ENCODE data around the gene SMOC1.

The SMOC1 gene

DNA sequence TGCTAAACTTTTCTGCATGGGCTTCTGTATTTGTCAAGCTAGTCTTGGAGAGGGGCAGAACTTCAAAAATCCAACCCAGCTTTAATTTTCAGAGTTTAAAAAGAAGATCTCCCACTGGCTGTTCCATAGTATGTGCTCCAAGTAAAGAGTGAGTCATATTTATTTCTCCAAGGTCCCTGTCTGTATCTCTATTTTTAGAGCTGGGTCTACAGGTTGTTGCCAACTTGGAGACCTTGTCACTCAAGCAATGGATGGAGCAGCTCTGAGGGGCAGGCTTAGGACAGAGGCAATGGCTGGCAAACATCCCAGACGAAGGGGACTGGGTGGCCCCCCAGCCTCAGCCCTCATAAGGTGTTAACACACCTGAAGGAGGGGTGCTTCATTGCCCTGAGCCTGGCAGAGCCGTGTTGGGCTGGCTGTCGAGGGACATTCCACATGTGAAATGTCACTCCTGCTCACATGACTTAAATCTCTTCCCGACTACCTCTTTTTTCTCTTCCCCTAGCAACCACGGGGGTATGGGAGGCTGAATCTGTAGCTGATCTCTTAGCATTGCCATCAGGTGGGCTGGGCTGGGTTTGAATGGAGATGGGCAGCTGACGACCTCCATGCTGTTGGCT, 103.1 kb downstream of the SMOC1 start:
- no CpG with 5 or more reads among the region's 6 CpGs for WGBS, 2 donors (ENCODE audit: extremely low coverage in 2 of 2, insufficient read length in 2 of 2, insufficient replicate concordance in 1 of 2)

DNA sequence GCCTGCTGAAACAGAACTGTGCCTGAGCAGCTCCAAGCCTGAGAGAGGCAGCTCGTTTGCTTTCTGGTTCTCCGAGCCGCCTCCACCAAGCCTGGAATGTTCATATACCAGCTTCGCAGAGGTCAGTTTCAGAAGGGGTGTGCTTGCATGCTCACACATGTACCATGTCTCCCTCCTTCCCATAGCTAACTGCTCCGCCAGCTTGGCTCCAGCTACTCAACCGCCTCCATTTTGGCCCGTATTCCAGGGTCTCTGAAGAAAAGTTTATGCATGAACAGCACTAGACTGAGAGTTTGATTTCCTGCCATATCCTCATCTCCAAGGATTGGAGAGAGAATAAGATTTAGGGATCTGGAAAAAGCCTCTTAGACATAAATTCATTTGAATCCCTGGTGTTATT, 103.7 kb downstream of the SMOC1 start:
- no peak for DNase-seq (ENCODE audit: low spot score)
- WGBS, 2 donors (ENCODE audit: extremely low coverage in 2 of 2, insufficient read length in 2 of 2, insufficient replicate concordance in 1 of 2): no CpG with 5 or more reads among the region's 7 CpGs
- no peak overlapping the region for H2BK15ac ChIP-seq (ENCODE audit: low read length)
- no peak overlapping the region for H4K91ac ChIP-seq (ENCODE audit: low read depth, low read length, poor library complexity)
- H4K8ac ChIP-seq (ENCODE audit: low read depth, low read length): no peak overlapping the region
- no peaks in the 10 kb centered on the region for H3K27me3 ChIP-seq (ENCODE audit: control insufficient read depth in 3 of 3, insufficient read depth in 3 of 3, low read depth in 1 of 3, low read length in 3 of 3)
- H3K9me3 ChIP-seq (replicated peaks in 1 of 2; ENCODE audit: control insufficient read depth in 2 of 2, insufficient read depth in 1 of 2, low read depth in 1 of 2, low read length in 2 of 2): peaks cover 0 to 16% of the 10 kb centered on the region in 2 donors
- peak overlapping the region; percentile 30 for H2BK5ac ChIP-seq (ENCODE audit: low read length)
- no peak overlapping the region for H2BK120ac ChIP-seq (ENCODE audit: low read depth, low read length)
- H2BK12ac ChIP-seq (ENCODE audit: low read length): no peak overlapping the region
- H2AFZ ChIP-seq (ENCODE audit: low read length): no peak overlapping the region
- peaks cover 13 to 42% of the 10 kb centered on the region in 2 donors for H3K4me1 ChIP-seq (ENCODE audit: control insufficient read depth in 2 of 2, insufficient read depth in 1 of 2, low read depth in 1 of 2, low read length in 2 of 2)
- no peak overlapping the region for H3K4me2 ChIP-seq (ENCODE audit: insufficient read depth, low read length, poor library complexity, severe bottlenecking)
- H3K18ac ChIP-seq (ENCODE audit: low read length): peak overlapping the region; percentile 5
- peak overlapping the region; percentile 58 for H2AK5ac ChIP-seq (ENCODE audit: low read depth, low read length)
- peak overlapping the region; percentile 1 for H3K27ac ChIP-seq (replicated peaks; ENCODE audit: low read length)
- H3K14ac ChIP-seq (ENCODE audit: low read length): no peak overlapping the region
- no peak overlapping the region for H3K4ac ChIP-seq (ENCODE audit: low read length)
- H3K23ac ChIP-seq (ENCODE audit: low read depth, low read length, poor library complexity): no peak overlapping the region
- H3K4me3 ChIP-seq (ENCODE audit: low read length in 2 of 2): no peak overlapping the region
- H3K9ac ChIP-seq (ENCODE audit: low read depth, low read length, poor library complexity): no peak overlapping the region
- H3K79me1 ChIP-seq (ENCODE audit: low read depth, low read length): peaks cover 2% of the 10 kb centered on the region
- peaks cover 29 to 72% of the 10 kb centered on the region in 2 donors for H3K36me3 ChIP-seq (replicated peaks in 1 of 2; ENCODE audit: control insufficient read depth in 2 of 2, insufficient read depth in 2 of 2, low read length in 2 of 2)

More for the DNA sequence above, 103.1 kb downstream of the SMOC1 start:
- DNase-seq (ENCODE audit: low spot score): no peak
- Histone ChIP-seq H3K18ac (ENCODE audit: low read length) (peak overlapping the region; percentile 66), H3K4me3 (ENCODE audit: low read length in 2 of 2) (no peak overlapping the region), H3K4me2 (ENCODE audit: insufficient read depth, low read length, poor library complexity, severe bottlenecking) (no peak overlapping the region), H3K23ac (ENCODE audit: low read depth, low read length, poor library complexity) (no peak overlapping the region), H3K27ac (replicated peaks; ENCODE audit: low read length) (peak overlapping the region; percentile 1), H4K8ac (ENCODE audit: low read depth, low read length) (no peak overlapping the region), H2BK120ac (ENCODE audit: low read depth, low read length) (no peak overlapping the region), H2BK15ac (ENCODE audit: low read length) (no peak overlapping the region), H3K79me1 (ENCODE audit: low read depth, low read length) (peaks cover 2% of the 10 kb centered on the region), H4K91ac (ENCODE audit: low read depth, low read length, poor library complexity) (no peak overlapping the region), H2AFZ (ENCODE audit: low read length) (no peak overlapping the region), H3K4ac (ENCODE audit: low read length) (no peak overlapping the region), H3K36me3 (replicated peaks in 1 of 2; ENCODE audit: control insufficient read depth in 2 of 2, insufficient read depth in 2 of 2, low read length in 2 of 2) (peaks cover 31 to 77% of the 10 kb centered on the region in 2 donors), H3K14ac (ENCODE audit: low read length) (no peak overlapping the region), H3K27me3 (ENCODE audit: control insufficient read depth in 3 of 3, insufficient read depth in 3 of 3, low read depth in 1 of 3, low read length in 3 of 3) (no peaks in the 10 kb centered on the region), H3K9me3 (replicated peaks in 1 of 2; ENCODE audit: control insufficient read depth in 2 of 2, insufficient read depth in 1 of 2, low read depth in 1 of 2, low read length in 2 of 2) (peaks cover 0 to 16% of the 10 kb centered on the region in 2 donors), H3K4me1 (ENCODE audit: control insufficient read depth in 2 of 2, insufficient read depth in 1 of 2, low read depth in 1 of 2, low read length in 2 of 2) (peaks cover 12 to 42% of the 10 kb centered on the region in 2 donors), H3K9ac (ENCODE audit: low read depth, low read length, poor library complexity) (no peak overlapping the region), H2AK5ac (ENCODE audit: low read depth, low read length) (peak overlapping the region; percentile 58), H2BK5ac (ENCODE audit: low read length) (peak overlapping the region; percentile 30), H2BK12ac (ENCODE audit: low read length) (no peak overlapping the region)

DNA sequence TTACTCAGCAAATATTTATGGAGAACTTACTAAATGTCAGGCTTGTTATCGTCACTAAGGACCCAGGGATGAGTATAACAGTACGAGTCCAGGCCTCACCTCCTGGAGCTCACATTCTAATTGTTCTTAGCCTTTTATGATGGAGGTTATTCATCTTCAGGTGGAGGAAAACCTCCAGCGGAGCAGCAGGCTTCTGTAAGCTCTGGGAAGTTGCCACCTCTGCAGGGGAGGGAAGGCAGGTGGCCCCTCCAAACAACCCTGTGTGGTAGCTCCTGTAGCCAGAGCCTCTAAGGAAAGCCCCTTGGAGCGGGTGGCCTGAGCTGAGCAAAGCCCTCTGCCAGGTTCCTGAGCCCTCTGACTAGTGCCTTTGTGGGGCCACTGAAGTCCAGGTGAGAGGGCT, 104.1 kb downstream of the SMOC1 start:
- H3K4me3 ChIP-seq (ENCODE audit: low read length in 2 of 2): peak overlapping the region in 1 of 2 donors; percentile 20
- peak overlapping the region; percentile 4 for H3K27ac ChIP-seq (replicated peaks; ENCODE audit: low read length)
- no peak overlapping the region for H4K91ac ChIP-seq (ENCODE audit: low read depth, low read length, poor library complexity)
- H2BK12ac ChIP-seq (ENCODE audit: low read length): no peak overlapping the region
- H3K79me1 ChIP-seq (ENCODE audit: low read depth, low read length): peaks cover 2% of the 10 kb centered on the region
- peak overlapping the region; percentile 50 for H3K18ac ChIP-seq (ENCODE audit: low read length)
- no peak overlapping the region for H3K9ac ChIP-seq (ENCODE audit: low read depth, low read length, poor library complexity)
- no peaks in the 10 kb centered on the region for H3K27me3 ChIP-seq (ENCODE audit: control insufficient read depth in 3 of 3, insufficient read depth in 3 of 3, low read depth in 1 of 3, low read length in 3 of 3)
- H2BK5ac ChIP-seq (ENCODE audit: low read length): peak overlapping the region; percentile 9
- H2BK120ac ChIP-seq (ENCODE audit: low read depth, low read length): no peak overlapping the region
- WGBS, 2 donors (ENCODE audit: extremely low coverage in 2 of 2, insufficient read length in 2 of 2, insufficient replicate concordance in 1 of 2): no CpG with 5 or more reads among the region's 4 CpGs
- H3K9me3 ChIP-seq (replicated peaks in 1 of 2; ENCODE audit: control insufficient read depth in 2 of 2, insufficient read depth in 1 of 2, low read depth in 1 of 2, low read length in 2 of 2): peaks cover 0 to 16% of the 10 kb centered on the region in 2 donors
- H3K4ac ChIP-seq (ENCODE audit: low read length): no peak overlapping the region
- no peak for DNase-seq (ENCODE audit: low spot score)
- H3K14ac ChIP-seq (ENCODE audit: low read length): no peak overlapping the region
- no peak overlapping the region for H2AK5ac ChIP-seq (ENCODE audit: low read depth, low read length)
- H2AFZ ChIP-seq (ENCODE audit: low read length): no peak overlapping the region
- H2BK15ac ChIP-seq (ENCODE audit: low read length): no peak overlapping the region
- no peak overlapping the region for H3K23ac ChIP-seq (ENCODE audit: low read depth, low read length, poor library complexity)
- H4K8ac ChIP-seq (ENCODE audit: low read depth, low read length): no peak overlapping the region
- peaks cover 17 to 42% of the 10 kb centered on the region in 2 donors for H3K4me1 ChIP-seq (ENCODE audit: control insufficient read depth in 2 of 2, insufficient read depth in 1 of 2, low read depth in 1 of 2, low read length in 2 of 2)
- H3K4me2 ChIP-seq (ENCODE audit: insufficient read depth, low read length, poor library complexity, severe bottlenecking): no peak overlapping the region
- peaks cover 25 to 68% of the 10 kb centered on the region in 2 donors for H3K36me3 ChIP-seq (replicated peaks in 1 of 2; ENCODE audit: control insufficient read depth in 2 of 2, insufficient read depth in 2 of 2, low read length in 2 of 2)

DNA sequence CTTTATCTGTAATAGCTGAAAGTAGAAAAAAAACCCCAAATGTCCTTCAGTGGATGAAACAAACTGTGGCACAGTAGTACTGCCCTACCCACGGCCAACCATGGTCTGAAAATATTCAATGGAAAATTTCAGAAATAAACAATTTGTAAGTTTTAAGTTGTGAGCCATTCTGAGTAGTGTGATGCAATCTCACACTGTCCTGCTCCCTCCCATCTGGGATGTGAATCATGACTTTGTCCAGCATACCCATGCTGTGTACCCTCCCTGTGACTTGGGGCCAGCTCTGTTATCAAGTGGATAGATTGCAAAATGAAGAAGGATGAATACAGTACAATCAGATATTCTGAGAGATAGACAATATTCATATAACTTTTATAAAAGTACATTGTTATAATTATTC, 106.2 kb downstream of the SMOC1 start:
- DNase-seq (ENCODE audit: low spot score): no peak
- no peak overlapping the region for H3K27ac ChIP-seq (replicated peaks; ENCODE audit: low read length)
- H2BK12ac ChIP-seq (ENCODE audit: low read length): no peak overlapping the region
- no peaks in the 10 kb centered on the region for H3K79me1 ChIP-seq (ENCODE audit: low read depth, low read length)
- no peak overlapping the region for H3K4me3 ChIP-seq (ENCODE audit: low read length in 2 of 2)
- H3K36me3 ChIP-seq (replicated peaks in 1 of 2; ENCODE audit: control insufficient read depth in 2 of 2, insufficient read depth in 2 of 2, low read length in 2 of 2): peaks cover 11 to 46% of the 10 kb centered on the region in 2 donors
- no peak overlapping the region for H3K14ac ChIP-seq (ENCODE audit: low read length)
- H3K4me1 ChIP-seq (ENCODE audit: control insufficient read depth in 2 of 2, insufficient read depth in 1 of 2, low read depth in 1 of 2, low read length in 2 of 2): peaks cover 28 to 38% of the 10 kb centered on the region in 2 donors
- H3K4ac ChIP-seq (ENCODE audit: low read length): no peak overlapping the region
- WGBS, 2 donors (ENCODE audit: extremely low coverage in 2 of 2, insufficient read length in 2 of 2, insufficient replicate concordance in 1 of 2): no CpG with 5 or more reads among the region's 1 CpG
- H2BK120ac ChIP-seq (ENCODE audit: low read depth, low read length): no peak overlapping the region
- H2AFZ ChIP-seq (ENCODE audit: low read length): no peak overlapping the region
- H3K4me2 ChIP-seq (ENCODE audit: insufficient read depth, low read length, poor library complexity, severe bottlenecking): no peak overlapping the region
- H4K8ac ChIP-seq (ENCODE audit: low read depth, low read length): no peak overlapping the region
- no peak overlapping the region for H2BK5ac ChIP-seq (ENCODE audit: low read length)
- no peak overlapping the region for H2AK5ac ChIP-seq (ENCODE audit: low read depth, low read length)
- H3K27me3 ChIP-seq (ENCODE audit: control insufficient read depth in 3 of 3, insufficient read depth in 3 of 3, low read depth in 1 of 3, low read length in 3 of 3): no peaks in the 10 kb centered on the region
- H2BK15ac ChIP-seq (ENCODE audit: low read length): no peak overlapping the region
- no peak overlapping the region for H3K9ac ChIP-seq (ENCODE audit: low read depth, low read length, poor library complexity)
- H3K9me3 ChIP-seq (replicated peaks in 1 of 2; ENCODE audit: control insufficient read depth in 2 of 2, insufficient read depth in 1 of 2, low read depth in 1 of 2, low read length in 2 of 2): peaks cover 0 to 16% of the 10 kb centered on the region in 2 donors
- H3K23ac ChIP-seq (ENCODE audit: low read depth, low read length, poor library complexity): no peak overlapping the region
- H3K18ac ChIP-seq (ENCODE audit: low read length): no peak overlapping the region
- no peak overlapping the region for H4K91ac ChIP-seq (ENCODE audit: low read depth, low read length, poor library complexity)

All from neuronal stem cell (in vitro differentiated cells).